ENCODE measurements around the gene KLF3.
"Not testable (repeated sequence)": the region's sequence is repeated elsewhere in the genome, so short reads cannot be mapped to it uniquely, and the experiment has no call there.

KLF3 gene

DNA sequence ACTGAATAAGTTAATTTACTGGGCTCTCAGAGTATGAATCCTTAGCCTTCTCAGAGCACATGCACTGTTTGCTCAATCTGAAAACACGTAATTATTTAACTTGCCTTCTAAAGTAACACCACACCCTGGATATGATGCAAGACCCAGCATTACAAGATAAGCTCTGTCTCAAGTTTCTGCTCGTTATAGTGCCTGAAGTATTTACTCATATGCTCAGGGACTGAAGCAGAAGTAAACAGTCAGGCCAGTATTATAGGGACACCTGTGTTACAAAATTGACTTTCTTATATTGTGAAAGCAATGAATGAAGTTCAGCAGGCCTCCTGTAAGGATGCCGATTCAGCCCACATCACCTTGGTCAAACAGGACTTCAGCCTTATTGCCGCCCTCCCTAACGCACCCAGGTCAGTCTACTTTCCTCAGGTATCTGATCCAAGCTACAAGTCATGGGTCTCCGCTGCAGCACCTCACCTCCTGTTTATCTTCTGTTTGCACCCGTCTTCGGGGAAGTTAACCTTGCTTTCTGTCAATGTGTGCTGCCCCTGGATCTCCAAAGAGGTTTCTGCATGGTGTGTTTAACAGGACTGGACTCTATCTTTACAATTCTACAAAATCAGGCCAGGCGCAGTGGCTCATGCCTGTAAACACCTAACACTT lies 42.8 kb upstream of the KLF3 start:
- TF ChIP-seq, protein P1, sequence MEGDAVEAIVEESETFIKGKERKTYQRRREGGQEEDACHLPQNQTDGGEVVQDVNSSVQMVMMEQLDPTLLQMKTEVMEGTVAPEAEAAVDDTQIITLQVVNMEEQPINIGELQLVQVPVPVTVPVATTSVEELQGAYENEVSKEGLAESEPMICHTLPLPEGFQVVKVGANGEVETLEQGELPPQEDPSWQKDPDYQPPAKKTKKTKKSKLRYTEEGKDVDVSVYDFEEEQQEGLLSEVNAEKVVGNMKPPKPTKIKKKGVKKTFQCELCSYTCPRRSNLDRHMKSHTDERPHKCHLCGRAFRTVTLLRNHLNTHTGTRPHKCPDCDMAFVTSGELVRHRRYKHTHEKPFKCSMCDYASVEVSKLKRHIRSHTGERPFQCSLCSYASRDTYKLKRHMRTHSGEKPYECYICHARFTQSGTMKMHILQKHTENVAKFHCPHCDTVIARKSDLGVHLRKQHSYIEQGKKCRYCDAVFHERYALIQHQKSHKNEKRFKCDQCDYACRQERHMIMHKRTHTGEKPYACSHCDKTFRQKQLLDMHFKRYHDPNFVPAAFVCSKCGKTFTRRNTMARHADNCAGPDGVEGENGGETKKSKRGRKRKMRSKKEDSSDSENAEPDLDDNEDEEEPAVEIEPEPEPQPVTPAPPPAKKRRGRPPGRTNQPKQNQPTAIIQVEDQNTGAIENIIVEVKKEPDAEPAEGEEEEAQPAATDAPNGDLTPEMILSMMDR (conservative IDR thresholded peaks at IDR 0.05): no peak
- peak overlapping the region; percentile 93 for H3K27ac ChIP-seq

DNA sequence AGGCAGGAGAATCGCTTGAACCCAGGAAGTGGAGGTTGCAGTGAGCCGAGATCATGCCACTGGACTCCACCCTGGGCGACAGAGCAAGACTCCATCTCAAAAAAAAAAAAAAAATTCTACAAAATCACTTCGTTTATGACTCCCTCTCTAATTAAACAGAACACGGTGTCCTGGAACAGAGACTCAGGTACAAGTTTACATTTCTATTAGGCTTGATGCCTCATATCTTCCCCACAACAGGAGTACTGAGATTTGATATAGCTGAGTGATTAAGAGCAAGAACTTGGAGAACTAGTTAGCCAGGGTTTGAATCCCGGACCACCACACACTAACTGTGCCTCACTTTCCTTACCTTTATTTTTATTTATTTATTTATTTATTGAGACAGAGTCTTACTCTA lies 42.2 kb upstream of the KLF3 start:
- peak overlapping the region; percentile 93 for H3K27ac ChIP-seq
- TF ChIP-seq, protein P1 (conservative IDR thresholded peaks at IDR 0.05): no peak

- peak overlapping the region; percentile 93 for H3K27ac ChIP-seq
These were observed 41.7 kb upstream of the KLF3 start for GRCh38 chr4:38622340-38622739.

DNA sequence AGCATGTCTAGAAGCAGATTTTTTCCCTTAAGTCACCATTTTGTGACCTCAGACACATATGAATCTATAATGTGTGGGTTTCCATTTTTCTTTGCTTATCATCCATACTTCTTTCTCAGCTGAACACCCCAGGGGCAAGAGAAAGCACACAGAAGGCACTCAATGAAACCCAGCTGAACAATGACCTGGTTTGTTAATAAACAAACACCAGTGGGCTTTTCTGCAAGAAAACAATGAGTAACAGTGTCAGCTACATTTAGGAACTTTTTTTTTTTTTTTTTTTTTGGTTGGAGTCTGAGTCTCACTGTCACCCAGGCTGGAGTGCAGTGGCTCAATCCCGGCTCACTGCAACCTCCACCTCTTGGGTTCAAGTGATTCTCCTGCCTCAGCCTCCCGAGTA lies 40.7 kb upstream of the KLF3 start:
- peak overlapping the region; percentile 93 for H3K27ac ChIP-seq
- TF ChIP-seq, protein P1 (conservative IDR thresholded peaks at IDR 0.05): no peak

GRCh38 chr4:38624311-38624710 lies 39.7 kb upstream of the KLF3 start:
- TF ChIP-seq, protein P1 (conservative IDR thresholded peaks at IDR 0.05): no peak

GRCh38 chr4:38625508-38625907 lies 38.5 kb upstream of the KLF3 start:
- H3K27ac ChIP-seq: no peak overlapping the region; the same call in 1 of the 2 replicates
- TF ChIP-seq, protein P1 (conservative IDR thresholded peaks at IDR 0.05): no peak

More at GRCh38 chr4:38624311-38624710, 39.7 kb upstream of the KLF3 start:
- no peak overlapping the region for H3K27ac ChIP-seq

- H3K27ac ChIP-seq: not testable (repeated sequence)
These were observed 37.0 kb upstream of the KLF3 start for GRCh38 chr4:38626901-38627444.

GRCh38 chr4:38630519-38630918 lies 33.5 kb upstream of the KLF3 start:
- TF ChIP-seq, protein P1 (conservative IDR thresholded peaks at IDR 0.05): no peak

More at GRCh38 chr4:38630519-38630918, 33.5 kb upstream of the KLF3 start:
- no peak overlapping the region for H3K27ac ChIP-seq
